ENCODE results near the gene CSNK2A3. TPM values are rescaled to one million over a fixed set of nuclear protein-coding genes. Genes with fewer than 3 reads are reported as not detected.

The CSNK2A3 gene
- total RNA-seq, 1 experiment from 2014 or later = 2.0 TPM

DNA sequence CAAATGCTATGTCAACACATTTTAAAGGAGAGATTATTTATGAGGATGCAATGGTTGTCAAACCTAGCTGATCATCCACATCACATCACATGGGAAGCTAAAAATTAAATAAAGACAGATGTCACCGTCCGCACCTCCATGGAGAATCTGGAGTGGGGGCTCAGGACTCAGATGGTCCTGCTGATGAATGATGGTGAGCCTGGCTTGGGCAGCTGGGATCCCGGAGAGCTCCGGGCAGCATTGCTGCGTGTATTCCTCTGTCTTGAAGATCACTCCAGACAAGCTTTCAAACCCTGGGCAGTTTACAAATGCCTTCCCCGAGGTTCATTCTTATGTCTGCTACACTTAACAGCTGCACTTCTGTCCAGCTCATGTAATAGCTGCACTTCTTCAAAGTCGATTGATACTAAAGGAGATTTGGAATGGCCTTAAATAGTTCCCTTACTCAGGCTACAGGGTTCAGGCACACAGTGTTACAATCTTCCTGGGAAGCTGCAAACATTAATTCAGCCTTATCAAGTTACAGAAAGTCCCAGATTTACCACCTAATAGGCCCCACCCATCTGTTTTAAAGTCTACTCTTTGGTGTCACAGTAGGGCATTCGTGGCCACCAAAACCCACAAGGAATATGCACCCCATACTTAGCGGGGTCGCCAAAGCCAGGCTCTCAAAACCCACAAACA lies 34.7 kb upstream of the CSNK2A3 start:
- Histone ChIP-seq H3K27ac (ENCODE audit: low read depth, low read length) (no peak overlapping the region), H2AFZ (ENCODE audit: low read depth, low read length, poor library complexity, severe bottlenecking) (no peak overlapping the region), H3K4me3 (replicated peaks in 1 of 2; ENCODE audit: low read depth in 1 of 2, low read length in 2 of 2) (no peak overlapping the region), H3K4me2 (ENCODE audit: low read length) (no peak overlapping the region), H3K79me2 (ENCODE audit: insufficient read depth, low read length) (no peaks in the 10 kb centered on the region), H3K4me1 (ENCODE audit: control insufficient read depth in 1 of 2, insufficient read depth in 2 of 2, low read length in 2 of 2) (peaks cover 13 to 21% of the 10 kb centered on the region in 2 experiments; a peak in 3 of 4 replicates), H3K9ac (ENCODE audit: low read length) (no peak overlapping the region), H4K20me1 (ENCODE audit: insufficient read depth) (no peaks in the 10 kb centered on the region), H3K9me3 (ENCODE audit: control insufficient read depth in 1 of 2, insufficient read depth in 1 of 2, low read depth in 1 of 2, low read length in 2 of 2) (no peaks in the 10 kb centered on the region), H3K36me3 (ENCODE audit: control insufficient read depth in 1 of 2, insufficient read depth in 2 of 2, low read length in 2 of 2) (no peaks in the 10 kb centered on the region), H3K27me3 (ENCODE audit: insufficient read depth, low read length) (no peaks in the 10 kb centered on the region), H3K9me2 (ENCODE audit: insufficient read depth) (no peaks in the 10 kb centered on the region)
- intact Hi-C loops (cut with micrococcal nuclease) = no loop called here
- RAD21 ChIA-PET (ENCODE audit: low non-redundant PET in 1 of 2, low total read pairs in 2 of 2, uncharacterized antibody in 2 of 2, unreplicated experiment in 2 of 2) = no interaction called here
- CTCF ChIA-PET = no interaction called here
- no TSS peak for BruUV-seq (replicated peaks)
- DNase-seq (ENCODE audit: low read depth, low spot score) (no peak), ATAC-seq (no peak)
- POLR2A ChIA-PET = no interaction called here
- TF ChIP-seq CEBPB (IDR thresholded peaks at IDR 0.05; ENCODE audit: low read depth) (no peak), ZNF274 (IDR thresholded peaks at IDR 0.05; ENCODE audit: low read depth, low read length) (no peak), ELF1 (IDR thresholded peaks at IDR 0.05; ENCODE audit: borderline replicate concordance, low read depth) (no peak), CBX3 (IDR thresholded peaks at IDR 0.05; ENCODE audit: low read depth) (no peak), SP1 (IDR thresholded peaks at IDR 0.05; ENCODE audit: low read depth) (no peak), EZH2 (IDR thresholded peaks at IDR 0.05) (no peak), SRF (IDR thresholded peaks at IDR 0.05; ENCODE audit: low read depth) (no peak), EZH2phosphoT487 (IDR thresholded peaks at IDR 0.05; ENCODE audit: borderline replicate concordance) (no peak), FOSL1 (IDR thresholded peaks at IDR 0.05; ENCODE audit: low read depth) (no peak), RAD21 (IDR thresholded peaks at IDR 0.05; ENCODE audit: low read depth) (no peak), SIN3A (IDR thresholded peaks at IDR 0.05; ENCODE audit: low read depth) (no peak), ZFX (IDR thresholded peaks at IDR 0.05) (no peak), EGR1 (IDR thresholded peaks at IDR 0.05; ENCODE audit: low read depth) (no peak)
- TF ChIP-seq, protein P1, sequence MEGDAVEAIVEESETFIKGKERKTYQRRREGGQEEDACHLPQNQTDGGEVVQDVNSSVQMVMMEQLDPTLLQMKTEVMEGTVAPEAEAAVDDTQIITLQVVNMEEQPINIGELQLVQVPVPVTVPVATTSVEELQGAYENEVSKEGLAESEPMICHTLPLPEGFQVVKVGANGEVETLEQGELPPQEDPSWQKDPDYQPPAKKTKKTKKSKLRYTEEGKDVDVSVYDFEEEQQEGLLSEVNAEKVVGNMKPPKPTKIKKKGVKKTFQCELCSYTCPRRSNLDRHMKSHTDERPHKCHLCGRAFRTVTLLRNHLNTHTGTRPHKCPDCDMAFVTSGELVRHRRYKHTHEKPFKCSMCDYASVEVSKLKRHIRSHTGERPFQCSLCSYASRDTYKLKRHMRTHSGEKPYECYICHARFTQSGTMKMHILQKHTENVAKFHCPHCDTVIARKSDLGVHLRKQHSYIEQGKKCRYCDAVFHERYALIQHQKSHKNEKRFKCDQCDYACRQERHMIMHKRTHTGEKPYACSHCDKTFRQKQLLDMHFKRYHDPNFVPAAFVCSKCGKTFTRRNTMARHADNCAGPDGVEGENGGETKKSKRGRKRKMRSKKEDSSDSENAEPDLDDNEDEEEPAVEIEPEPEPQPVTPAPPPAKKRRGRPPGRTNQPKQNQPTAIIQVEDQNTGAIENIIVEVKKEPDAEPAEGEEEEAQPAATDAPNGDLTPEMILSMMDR (IDR thresholded peaks at IDR 0.05 in 2 of 3, conservative IDR thresholded peaks at IDR 0.05 in 1 of 3; ENCODE audit: borderline replicate concordance in 1 of 3, insufficient read depth in 1 of 3, low read depth in 2 of 3, low read length in 2 of 3) = no peak
- TF ChIP-seq, protein P2, sequence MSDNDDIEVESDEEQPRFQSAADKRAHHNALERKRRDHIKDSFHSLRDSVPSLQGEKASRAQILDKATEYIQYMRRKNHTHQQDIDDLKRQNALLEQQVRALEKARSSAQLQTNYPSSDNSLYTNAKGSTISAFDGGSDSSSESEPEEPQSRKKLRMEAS (IDR thresholded peaks at IDR 0.05) = no peak
- TF ChIP-seq, protein P3, sequence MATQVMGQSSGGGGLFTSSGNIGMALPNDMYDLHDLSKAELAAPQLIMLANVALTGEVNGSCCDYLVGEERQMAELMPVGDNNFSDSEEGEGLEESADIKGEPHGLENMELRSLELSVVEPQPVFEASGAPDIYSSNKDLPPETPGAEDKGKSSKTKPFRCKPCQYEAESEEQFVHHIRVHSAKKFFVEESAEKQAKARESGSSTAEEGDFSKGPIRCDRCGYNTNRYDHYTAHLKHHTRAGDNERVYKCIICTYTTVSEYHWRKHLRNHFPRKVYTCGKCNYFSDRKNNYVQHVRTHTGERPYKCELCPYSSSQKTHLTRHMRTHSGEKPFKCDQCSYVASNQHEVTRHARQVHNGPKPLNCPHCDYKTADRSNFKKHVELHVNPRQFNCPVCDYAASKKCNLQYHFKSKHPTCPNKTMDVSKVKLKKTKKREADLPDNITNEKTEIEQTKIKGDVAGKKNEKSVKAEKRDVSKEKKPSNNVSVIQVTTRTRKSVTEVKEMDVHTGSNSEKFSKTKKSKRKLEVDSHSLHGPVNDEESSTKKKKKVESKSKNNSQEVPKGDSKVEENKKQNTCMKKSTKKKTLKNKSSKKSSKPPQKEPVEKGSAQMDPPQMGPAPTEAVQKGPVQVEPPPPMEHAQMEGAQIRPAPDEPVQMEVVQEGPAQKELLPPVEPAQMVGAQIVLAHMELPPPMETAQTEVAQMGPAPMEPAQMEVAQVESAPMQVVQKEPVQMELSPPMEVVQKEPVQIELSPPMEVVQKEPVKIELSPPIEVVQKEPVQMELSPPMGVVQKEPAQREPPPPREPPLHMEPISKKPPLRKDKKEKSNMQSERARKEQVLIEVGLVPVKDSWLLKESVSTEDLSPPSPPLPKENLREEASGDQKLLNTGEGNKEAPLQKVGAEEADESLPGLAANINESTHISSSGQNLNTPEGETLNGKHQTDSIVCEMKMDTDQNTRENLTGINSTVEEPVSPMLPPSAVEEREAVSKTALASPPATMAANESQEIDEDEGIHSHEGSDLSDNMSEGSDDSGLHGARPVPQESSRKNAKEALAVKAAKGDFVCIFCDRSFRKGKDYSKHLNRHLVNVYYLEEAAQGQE (IDR thresholded peaks at IDR 0.05; ENCODE audit: low read depth) = no peak
